Endothelial cell of umbilical vein (primary cell): ENCODE measurements around the gene PLCD4. TPM values are rescaled to one million over a fixed set of nuclear protein-coding genes. Genes with fewer than 3 reads are reported as not detected.
A peak's percentile ranks its signal among the peaks of the same experiment; 100 is the strongest.

Experiments used
- BruUV-seq: library from RNA; stranded (reverse); fragments of 400-500 nt; replicated peaks from 2 replicates; lab custom pipeline; 2021; lab: Mats Ljungman, UMichigan
- CTCF ChIA-PET: fragments of 300-600, 350-600 bp; sonication (Branson Sonifier 250); formaldehyde crosslinking; loops from one replicate; lab custom pipeline; 2021; ENCODE audit warnings: antibody characterized with exemption, inconsistent platforms; lab: Charles Lee
- POLR2A ChIA-PET: fragments of 300-600, 350-600 bp; sonication (Branson Sonifier 250); formaldehyde crosslinking; loops from one replicate; lab custom pipeline; 2021; ENCODE audit warnings: antibody characterized with exemption, inconsistent platforms; lab: Charles Lee
- DNase-seq: peaks from one replicate; pipeline ENCODE4 v3.0.0-alpha.2; 2011; ENCODE audit warnings: low read depth, low spot score
- FAIRE-seq: peaks from 2 replicates; lab custom pipeline; 2011; peaks lifted over from hg19 to GRCh38; lab: Jason Lieb, UNC
- H2AFZ ChIP-seq: 2 replicates; pipeline ENCODE4 v1.6.0; 2012; ENCODE audit warnings: low read depth, low read length, control low read depth, inconsistent platforms
- H3K27ac ChIP-seq: 2 replicates; pipeline ENCODE4 v1.5.1; 2011; ENCODE audit warnings: low read depth, mild to moderate bottlenecking, control low read depth, low read length, moderate library complexity; ENCODE audit not compliant: insufficient read depth
- H3K27me3 ChIP-seq, 2 experiments: 2 replicates each; pipeline versions ENCODE4 v1.6.0 to v1.6.1; 2011; ENCODE audit warnings: low read length in 2 of 2, mixed read lengths in 1 of 2; ENCODE audit not compliant: control insufficient read depth in 2 of 2, insufficient read depth in 2 of 2
- H3K36me3 ChIP-seq, 2 experiments: 2 replicates in 1 of 2; 3 replicates in 1 of 2; pipeline ENCODE4 v1.5.1; 2011; ENCODE audit warnings: low read length in 2 of 2, mild to moderate bottlenecking in 1 of 2, moderate library complexity in 1 of 2; ENCODE audit not compliant: control insufficient read depth in 2 of 2, insufficient read depth in 2 of 2; ENCODE audit errors: extremely low read depth in 1 of 2
- H3K4me1 ChIP-seq: 3 replicates; pipeline ENCODE4 v1.5.1; 2011; ENCODE audit warnings: mild to moderate bottlenecking, low read length; ENCODE audit not compliant: control insufficient read depth, insufficient read depth; ENCODE audit errors: extremely low read depth
- H3K4me2 ChIP-seq: 2 replicates; pipeline ENCODE4 v1.6.1; 2011; ENCODE audit warnings: low read length, control low read depth, mixed read lengths; ENCODE audit not compliant: insufficient read depth
- H3K4me3 ChIP-seq, 3 experiments: fragments of 200-600 bp in 1 of 3; sonication (generic), shearing (Covaris generic) in 1 of 3; replicated peaks in 1 of 3; 2 replicates each; pipeline ENCODE4 v1.5.1; 2011 to 2016; ENCODE audit warnings: control low read depth in 3 of 3, low read length in 3 of 3, mild to moderate bottlenecking in 2 of 3, inconsistent platforms in 1 of 3, low read depth in 1 of 3, moderate library complexity in 1 of 3; ENCODE audit not compliant: insufficient read depth in 1 of 3
- H3K79me2 ChIP-seq: 2 replicates; pipeline ENCODE4 v1.6.0; 2012; ENCODE audit warnings: low read length, inconsistent platforms; ENCODE audit not compliant: control insufficient read depth, insufficient read depth
- H3K9ac ChIP-seq: replicated peaks from 2 replicates; pipeline ENCODE3; 2011; ENCODE audit warnings: low read length, control low read depth; ENCODE audit not compliant: insufficient read depth; ENCODE audit errors: extremely low read depth
- H3K9me1 ChIP-seq: replicated peaks from 3 replicates; pipeline ENCODE4 v1.6.0; 2011; ENCODE audit warnings: mild to moderate bottlenecking, low read length; ENCODE audit not compliant: control insufficient read depth, insufficient read depth; ENCODE audit errors: extremely low read depth
- H3K9me3 ChIP-seq: replicated peaks from 2 replicates; pipeline ENCODE4 v1.5.1; 2012; ENCODE audit warnings: low read length, inconsistent platforms; ENCODE audit not compliant: control insufficient read depth, insufficient read depth
- H4K20me1 ChIP-seq: replicated peaks from 2 replicates; pipeline ENCODE3; 2011; ENCODE audit warnings: mild to moderate bottlenecking, low read length; ENCODE audit not compliant: control insufficient read depth, insufficient read depth; ENCODE audit errors: extremely low read depth
- EZH2 ChIP-seq: IDR thresholded peaks from 2 replicates; pipeline ENCODE4 v1.6.1; 2012; ENCODE audit warnings: borderline replicate concordance, low read depth, mild to moderate bottlenecking, moderate library complexity, low read length, inconsistent platforms; ENCODE audit not compliant: severe bottlenecking
- FOS ChIP-seq: IDR thresholded peaks from 2 replicates; pipeline ENCODE4 v1.6.1; 2011; ENCODE audit warnings: mild to moderate bottlenecking, low read length, moderate library complexity, borderline replicate concordance; ENCODE audit not compliant: insufficient read depth
- GATA2 ChIP-seq: IDR thresholded peaks from 2 replicates; pipeline ENCODE4 v1.7.0; 2011; ENCODE audit warnings: low read depth, mild to moderate bottlenecking, moderate library complexity, mixed read lengths, low read length; ENCODE audit not compliant: insufficient read length, insufficient read depth
- JUN ChIP-seq: IDR thresholded peaks from 2 replicates; pipeline ENCODE4 v1.6.1; 2011; ENCODE audit warnings: borderline replicate concordance, low read depth; ENCODE audit not compliant: insufficient read length, insufficient read depth
- MYC ChIP-seq: IDR thresholded peaks from one replicate; pipeline ENCODE4 v1.6.1; 2011; ENCODE audit warnings: mild to moderate bottlenecking, low read depth, low read length
- POLR2A ChIP-seq: IDR thresholded peaks from 2 replicates; pipeline ENCODE4 v1.6.1; 2012; ENCODE audit warnings: low read depth, mild to moderate bottlenecking, control low read depth, low read length
- POLR2AphosphoS5 ChIP-seq: IDR thresholded peaks from 2 replicates; pipeline ENCODE4 v1.6.1; 2012; ENCODE audit warnings: low read depth, mild to moderate bottlenecking, control low read depth, low read length, moderate library complexity; ENCODE audit not compliant: insufficient read depth
- dilution Hi-C: fragments of 300-500 bp; cut with MboI; formaldehyde crosslinking; loops from one replicate; pipeline ENCODE4 v1.15.0; 2019; ENCODE audit warnings: low sequenced_read_pairs; ENCODE audit not compliant: extremely low pct_ligation_motif_present
- intact Hi-C: fragments of 100-400 bp; cut with micrococcal nuclease; formaldehyde crosslinking; loops from one replicate; pipeline ENCODE4 v1.10.0; 2022
- polyA plus RNA-seq, 4 experiments: library from polyadenylated mRNA; depleted of rRNA in 3 of 4; stranded (reverse) in 3 of 4; unstranded in 1 of 4; fragments of >200 nt; gene quantifications; 2 replicates each; pipeline versions ENCODE4 v1.2.1 to v1.2.3, GENCODE V29; 2011 to 2012; ENCODE audit warnings: missing spikeins in 1 of 4
- total RNA-seq: library from RNA; stranded (reverse); gene quantifications from 2 replicates; pipeline ENCODE4 v1.2.3, GENCODE V29; 2021
- TF ChIP-seq, protein P1 (sequence below): IDR thresholded peaks from 2 replicates; pipeline ENCODE4 v1.6.1; 2011; ENCODE audit not compliant: insufficient read depth, insufficient read length
- TF ChIP-seq, protein P2 (sequence below), 2 donors: IDR thresholded peaks; 1 replicate in 1 of 2; 2 replicates in 1 of 2; pipeline ENCODE4 v1.5.1; 2011; ENCODE audit warnings: low read length in 2 of 2, mild to moderate bottlenecking in 2 of 2, moderate library complexity in 2 of 2, control low read depth in 1 of 2, inconsistent platforms in 1 of 2, low read depth in 1 of 2; ENCODE audit not compliant: insufficient read depth in 1 of 2; ENCODE audit errors: extremely low read depth in 1 of 2

Gene PLCD4
- total and polyA plus RNA-seq, 2 donors (not counting 3 experiments of a cell fraction or from before 2014, with no cell fraction given): 2.2 to 3.1 TPM

DNA sequence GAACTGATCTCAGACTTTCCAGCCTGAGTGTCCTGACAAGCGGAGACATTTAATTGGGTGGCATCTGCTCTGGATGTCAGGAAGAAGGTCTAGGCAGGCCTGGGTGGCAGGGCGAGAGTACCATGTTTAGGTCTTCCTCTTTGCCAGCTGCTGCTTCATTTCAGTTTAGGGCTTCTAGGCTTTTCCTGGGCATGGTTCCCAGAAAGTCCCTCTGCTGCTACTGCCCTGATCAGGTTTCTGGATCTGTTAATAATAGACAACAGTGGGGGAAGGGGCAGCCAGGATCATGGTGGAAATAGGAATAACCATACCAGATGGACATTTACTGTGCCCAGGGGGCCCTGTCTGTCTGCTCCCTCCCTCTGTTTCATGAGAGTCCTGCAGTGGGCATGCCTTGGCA is 2.3 kb upstream of the PLCD4 start:
- dilution Hi-C loops: no loop called here
- peak; percentile 26 for DNase-seq

More for the DNA sequence above, 2.3 kb upstream of the PLCD4 start:
- Histone ChIP-seq H3K4me1 (peaks cover 10% of the 10 kb centered on the region), H4K20me1 (no peaks in the 10 kb centered on the region), H3K9me3 (no peaks in the 10 kb centered on the region), H3K9me1 (no peaks in the 10 kb centered on the region), H3K36me3 (no peaks in the 10 kb centered on the region), H3K9ac (no peak overlapping the region), H3K4me3 (no peak overlapping the region), H3K27ac (no peak overlapping the region), H3K79me2 (no peaks in the 10 kb centered on the region), H2AFZ (no peak overlapping the region), H3K4me2 (no peak overlapping the region), H3K27me3 (no peaks in the 10 kb centered on the region)
- ChIA-PET CTCF (no interaction called here), POLR2A (no interaction called here)
- TF ChIP-seq MYC (no peak), EZH2 (no peak), POLR2A (no peak), JUN (no peak), FOS (no peak), GATA2 (no peak), POLR2AphosphoS5 (no peak)
- TF ChIP-seq, protein P1, sequence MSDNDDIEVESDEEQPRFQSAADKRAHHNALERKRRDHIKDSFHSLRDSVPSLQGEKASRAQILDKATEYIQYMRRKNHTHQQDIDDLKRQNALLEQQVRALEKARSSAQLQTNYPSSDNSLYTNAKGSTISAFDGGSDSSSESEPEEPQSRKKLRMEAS: no peak
- TF ChIP-seq, protein P2, sequence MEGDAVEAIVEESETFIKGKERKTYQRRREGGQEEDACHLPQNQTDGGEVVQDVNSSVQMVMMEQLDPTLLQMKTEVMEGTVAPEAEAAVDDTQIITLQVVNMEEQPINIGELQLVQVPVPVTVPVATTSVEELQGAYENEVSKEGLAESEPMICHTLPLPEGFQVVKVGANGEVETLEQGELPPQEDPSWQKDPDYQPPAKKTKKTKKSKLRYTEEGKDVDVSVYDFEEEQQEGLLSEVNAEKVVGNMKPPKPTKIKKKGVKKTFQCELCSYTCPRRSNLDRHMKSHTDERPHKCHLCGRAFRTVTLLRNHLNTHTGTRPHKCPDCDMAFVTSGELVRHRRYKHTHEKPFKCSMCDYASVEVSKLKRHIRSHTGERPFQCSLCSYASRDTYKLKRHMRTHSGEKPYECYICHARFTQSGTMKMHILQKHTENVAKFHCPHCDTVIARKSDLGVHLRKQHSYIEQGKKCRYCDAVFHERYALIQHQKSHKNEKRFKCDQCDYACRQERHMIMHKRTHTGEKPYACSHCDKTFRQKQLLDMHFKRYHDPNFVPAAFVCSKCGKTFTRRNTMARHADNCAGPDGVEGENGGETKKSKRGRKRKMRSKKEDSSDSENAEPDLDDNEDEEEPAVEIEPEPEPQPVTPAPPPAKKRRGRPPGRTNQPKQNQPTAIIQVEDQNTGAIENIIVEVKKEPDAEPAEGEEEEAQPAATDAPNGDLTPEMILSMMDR (IDR thresholded peaks at IDR 0.05; ENCODE audit: extremely low read depth in 1 of 2, insufficient read depth in 1 of 2, low read depth in 1 of 2, low read length in 2 of 2): no peak
- BruUV-seq: no TSS peak
- intact Hi-C loops: no loop called here
- no peak for FAIRE-seq
